ENCODE measurements around the gene NUP43. TPM values are rescaled to one million over a fixed set of nuclear protein-coding genes. Genes with fewer than 3 reads are reported as not detected.

NUP43 gene
- total and polyA plus RNA-seq, 10 of the 15 experiments (the other 5 are each of a cell fraction or from before 2014, with no cell fraction given), result 8.9 to 54.2 (median 27.7) TPM

DNA sequence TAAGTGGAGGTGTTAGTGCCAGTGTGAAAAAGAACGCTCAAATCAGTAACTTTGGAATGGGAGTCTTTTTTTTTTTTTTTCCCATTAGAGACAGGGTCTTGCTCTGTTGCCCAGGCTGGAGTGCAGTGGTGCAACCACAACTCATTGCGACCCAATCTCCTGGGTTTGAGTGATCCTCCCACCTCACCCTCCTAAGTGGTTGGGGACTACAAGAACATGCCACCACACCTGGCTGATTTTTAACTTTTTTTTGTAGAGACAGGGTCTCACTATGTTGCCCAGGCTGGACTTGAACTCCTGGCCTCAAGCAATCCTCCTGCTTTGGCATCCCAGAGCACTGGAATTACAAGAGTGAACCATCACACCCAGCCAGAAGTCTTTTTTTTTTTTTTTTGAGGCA, 48.2 kb downstream of the NUP43 start:
- ChIA-PET RAD21 (ENCODE audit: unreplicated experiment) (no interaction called here), POLR2A (interaction anchor here (0.6 kb wide), 2 partner anchors 134 to 1097 kb away, joined by 3 to 4 read pairs; no protein-coding TSS in a partner anchor), CTCF (interaction anchor here (0.6 to 0.7 kb wide), 2 partner anchors 19 to 55 kb away, joined by 3 to 5 read pairs; partner anchors contain the start of gene LATS1), SMC1A (ENCODE audit: uncharacterized antibody, unreplicated experiment) (interaction anchor here (0.6 to 1.6 kb wide), 2 partner anchors 8 to 38 kb away, joined by 3 to 6 read pairs; no protein-coding TSS in a partner anchor)
- H3K27ac ChIP-seq (ENCODE audit: control insufficient read depth, insufficient read depth), result no peak overlapping the region
- ATAC-seq (no peak), FAIRE-seq (no peak), DNase-seq (ENCODE audit: low read depth, low spot score) (no peak)
- TF ChIP-seq, protein P1, sequence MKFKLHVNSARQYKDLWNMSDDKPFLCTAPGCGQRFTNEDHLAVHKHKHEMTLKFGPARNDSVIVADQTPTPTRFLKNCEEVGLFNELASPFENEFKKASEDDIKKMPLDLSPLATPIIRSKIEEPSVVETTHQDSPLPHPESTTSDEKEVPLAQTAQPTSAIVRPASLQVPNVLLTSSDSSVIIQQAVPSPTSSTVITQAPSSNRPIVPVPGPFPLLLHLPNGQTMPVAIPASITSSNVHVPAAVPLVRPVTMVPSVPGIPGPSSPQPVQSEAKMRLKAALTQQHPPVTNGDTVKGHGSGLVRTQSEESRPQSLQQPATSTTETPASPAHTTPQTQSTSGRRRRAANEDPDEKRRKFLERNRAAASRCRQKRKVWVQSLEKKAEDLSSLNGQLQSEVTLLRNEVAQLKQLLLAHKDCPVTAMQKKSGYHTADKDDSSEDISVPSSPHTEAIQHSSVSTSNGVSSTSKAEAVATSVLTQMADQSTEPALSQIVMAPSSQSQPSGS (IDR thresholded peaks at IDR 0.05; ENCODE audit: low read length), result no peak
- TF ChIP-seq NR2F1 (conservative IDR thresholded peaks at IDR 0.05), result no peak
- TF ChIP-seq, protein P2, sequence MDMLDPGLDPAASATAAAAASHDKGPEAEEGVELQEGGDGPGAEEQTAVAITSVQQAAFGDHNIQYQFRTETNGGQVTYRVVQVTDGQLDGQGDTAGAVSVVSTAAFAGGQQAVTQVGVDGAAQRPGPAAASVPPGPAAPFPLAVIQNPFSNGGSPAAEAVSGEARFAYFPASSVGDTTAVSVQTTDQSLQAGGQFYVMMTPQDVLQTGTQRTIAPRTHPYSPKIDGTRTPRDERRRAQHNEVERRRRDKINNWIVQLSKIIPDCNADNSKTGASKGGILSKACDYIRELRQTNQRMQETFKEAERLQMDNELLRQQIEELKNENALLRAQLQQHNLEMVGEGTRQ (IDR thresholded peaks at IDR 0.05; ENCODE audit: borderline replicate concordance, low read depth, low read length), result no peak
- TF ChIP-seq NR2C2 (IDR thresholded peaks at IDR 0.05; ENCODE audit: borderline replicate concordance, control insufficient read depth, insufficient read length, low read depth), result no peak
- TF ChIP-seq NFXL1 (IDR thresholded peaks at IDR 0.05; ENCODE audit: borderline replicate concordance), result no peak
- TF ChIP-seq EP300 (IDR thresholded peaks at IDR 0.05; ENCODE audit: borderline replicate concordance in 1 of 2, control insufficient read depth in 1 of 2, low read depth in 2 of 2, low read length in 2 of 2), result no peak
- no peak for TF ChIP-seq NFIC (IDR thresholded peaks at IDR 0.05; ENCODE audit: low read depth, low read length)
- no peak for TF ChIP-seq RFX5 (IDR thresholded peaks at IDR 0.05; ENCODE audit: low read depth, low read length)
- no peak for TF ChIP-seq WRNIP1 (IDR thresholded peaks at IDR 0.05; ENCODE audit: borderline replicate concordance, low read depth, low read length)
- no peaks in the 10 kb centered on the region for H3K9me3 ChIP-seq (replicated peaks; ENCODE audit: control insufficient read depth, insufficient read depth, low read length)
- H3K4me1 ChIP-seq (ENCODE audit: control insufficient read depth, insufficient read depth, low read length), result no peaks in the 10 kb centered on the region
- in situ Hi-C loops (cut with MboI), result no loop called here
- H4K20me1 ChIP-seq (ENCODE audit: control insufficient read depth, insufficient read depth), result no peaks in the 10 kb centered on the region
- intact Hi-C loops (cut with micrococcal nuclease; ENCODE audit: unreplicated experiment), result no loop called here
- no TSS peak for BruUV-seq (replicated peaks)
- no peak overlapping the region for H3K4me3 ChIP-seq
- H3K79me2 ChIP-seq (ENCODE audit: control insufficient read depth, insufficient read depth, low read length), result peaks cover 46% of the 10 kb centered on the region
- WGBS (ENCODE audit: insufficient coverage, insufficient replicate concordance, low lambda C conversion rate, missing lambda C conversion rate), result 93% methylated on average over 2 of the region's 2 CpGs
- no peaks in the 10 kb centered on the region for H3K27me3 ChIP-seq (replicated peaks in 1 of 2; ENCODE audit: control insufficient read depth in 2 of 2, insufficient read depth in 2 of 2, low read length in 1 of 2)
- no peak overlapping the region for H3K4me2 ChIP-seq (ENCODE audit: control insufficient read depth, insufficient read depth)
- H3K9ac ChIP-seq (ENCODE audit: control insufficient read depth, insufficient read depth, low read length), result no peak overlapping the region
- H2AFZ ChIP-seq (ENCODE audit: control insufficient read depth, low read depth, low read length), result no peak overlapping the region
- H3K36me3 ChIP-seq (ENCODE audit: control insufficient read depth in 2 of 2, insufficient read depth in 2 of 2, low read length in 1 of 2), result peaks cover 2 to 16% of the 10 kb centered on the region in 2 experiments; a peak in 3 of 4 replicates

All from GM12878 (cell line).